ENCODE results near the gene VPS26C. TPM values are rescaled to one million over a fixed set of nuclear protein-coding genes. Genes with fewer than 3 reads are reported as not detected.

The VPS26C gene
- total RNA-seq, 1 donor from 2014 or later, result 63.8 TPM

DNA sequence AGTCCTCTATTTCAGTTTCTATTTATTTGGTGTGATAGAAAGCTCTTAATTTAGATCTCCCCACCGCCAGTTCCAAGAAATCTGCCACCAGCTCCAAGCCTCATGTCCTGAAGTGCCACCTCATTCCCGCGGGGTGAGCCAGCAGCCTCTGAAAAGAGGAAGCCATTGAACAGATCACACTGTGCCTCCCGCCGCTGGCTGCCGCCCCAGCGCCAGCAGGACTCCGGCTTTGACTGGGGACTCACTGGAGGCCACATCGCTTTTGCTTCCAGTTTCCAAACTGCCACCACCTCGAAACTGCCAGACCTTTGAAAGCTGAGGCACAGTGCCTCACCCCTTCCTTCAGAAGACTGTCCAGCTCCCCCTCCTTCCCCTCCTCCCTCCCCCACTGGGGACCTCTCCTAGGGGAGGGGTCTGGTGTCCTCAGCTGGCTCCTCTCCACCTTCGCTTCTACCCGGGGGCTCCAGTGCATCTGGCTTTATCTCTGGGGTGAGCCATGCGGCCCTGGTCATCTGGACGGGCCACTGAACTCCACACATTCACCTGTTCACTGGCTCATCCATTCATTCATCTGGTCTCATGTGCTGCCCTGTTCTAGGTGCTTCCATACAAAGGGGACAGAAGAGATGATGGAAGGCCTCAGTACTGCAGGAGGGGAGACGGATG is 58.9 kb downstream of the VPS26C start:
- TF ChIP-seq, protein P1, sequence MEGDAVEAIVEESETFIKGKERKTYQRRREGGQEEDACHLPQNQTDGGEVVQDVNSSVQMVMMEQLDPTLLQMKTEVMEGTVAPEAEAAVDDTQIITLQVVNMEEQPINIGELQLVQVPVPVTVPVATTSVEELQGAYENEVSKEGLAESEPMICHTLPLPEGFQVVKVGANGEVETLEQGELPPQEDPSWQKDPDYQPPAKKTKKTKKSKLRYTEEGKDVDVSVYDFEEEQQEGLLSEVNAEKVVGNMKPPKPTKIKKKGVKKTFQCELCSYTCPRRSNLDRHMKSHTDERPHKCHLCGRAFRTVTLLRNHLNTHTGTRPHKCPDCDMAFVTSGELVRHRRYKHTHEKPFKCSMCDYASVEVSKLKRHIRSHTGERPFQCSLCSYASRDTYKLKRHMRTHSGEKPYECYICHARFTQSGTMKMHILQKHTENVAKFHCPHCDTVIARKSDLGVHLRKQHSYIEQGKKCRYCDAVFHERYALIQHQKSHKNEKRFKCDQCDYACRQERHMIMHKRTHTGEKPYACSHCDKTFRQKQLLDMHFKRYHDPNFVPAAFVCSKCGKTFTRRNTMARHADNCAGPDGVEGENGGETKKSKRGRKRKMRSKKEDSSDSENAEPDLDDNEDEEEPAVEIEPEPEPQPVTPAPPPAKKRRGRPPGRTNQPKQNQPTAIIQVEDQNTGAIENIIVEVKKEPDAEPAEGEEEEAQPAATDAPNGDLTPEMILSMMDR (IDR thresholded peaks at IDR 0.05; ENCODE audit: unreplicated experiment), result no peak
- Mint-ChIP-seq H3K36me3 (ENCODE audit: low read depth, unreplicated experiment) (peaks cover 31% of the 10 kb centered on the region), H3K4me1 (ENCODE audit: unreplicated experiment) (peaks cover 13% of the 10 kb centered on the region), H3K27me3 (ENCODE audit: unreplicated experiment) (peaks cover 5% of the 10 kb centered on the region), H3K4me3 (ENCODE audit: unreplicated experiment) (no peak overlapping the region), H3K27ac (ENCODE audit: unreplicated experiment) (peak overlapping the region; percentile 36), H3K9me3 (ENCODE audit: unreplicated experiment) (no peaks in the 10 kb centered on the region)
- DNase-seq (ENCODE audit: low spot score), result no peak

DNA sequence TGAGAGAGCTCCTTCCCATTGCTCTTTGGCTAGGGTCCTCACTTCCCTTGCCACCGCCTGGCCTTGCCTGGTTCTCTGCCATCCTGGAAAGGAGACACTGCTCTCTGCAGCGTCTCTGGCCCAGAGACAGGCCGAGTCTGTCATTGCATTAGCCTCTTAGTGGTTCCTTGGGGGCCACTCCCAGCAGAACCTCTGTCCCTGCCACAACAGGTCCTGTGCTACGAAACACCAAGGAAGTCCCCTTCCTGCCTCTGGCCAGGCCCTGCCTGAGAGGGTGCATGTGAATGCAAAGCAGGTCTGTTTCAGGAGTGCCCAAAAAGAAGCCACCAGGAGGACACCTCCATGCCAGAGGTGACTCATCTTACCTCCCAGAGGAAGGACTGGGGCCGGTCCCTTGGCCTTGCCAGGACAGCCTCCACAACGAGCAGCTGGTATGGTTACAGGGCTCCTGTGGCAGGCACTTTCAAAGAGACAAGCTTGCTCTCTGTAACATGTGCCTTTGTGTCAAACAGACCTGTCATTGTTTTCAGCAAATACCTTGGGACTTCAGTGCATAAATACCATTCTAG is 59.6 kb downstream of the VPS26C start:
- Mint-ChIP-seq H3K36me3 (ENCODE audit: low read depth, unreplicated experiment) (peaks cover 38% of the 10 kb centered on the region), H3K27ac (ENCODE audit: unreplicated experiment) (peak overlapping the region; percentile 36), H3K9me3 (ENCODE audit: unreplicated experiment) (no peaks in the 10 kb centered on the region), H3K4me3 (ENCODE audit: unreplicated experiment) (no peak overlapping the region), H3K4me1 (ENCODE audit: unreplicated experiment) (peaks cover 13% of the 10 kb centered on the region), H3K27me3 (ENCODE audit: unreplicated experiment) (peaks cover 5% of the 10 kb centered on the region)
- DNase-seq (ENCODE audit: low spot score), result no peak
- TF ChIP-seq, protein P1 (IDR thresholded peaks at IDR 0.05; ENCODE audit: unreplicated experiment), result no peak

- no peak overlapping the region for H3K4me3 Mint-ChIP-seq (ENCODE audit: unreplicated experiment)
- no peak overlapping the region for H3K27ac Mint-ChIP-seq (ENCODE audit: unreplicated experiment)
- DNase-seq (ENCODE audit: low spot score), result no peak
- TF ChIP-seq, protein P1 (IDR thresholded peaks at IDR 0.05; ENCODE audit: unreplicated experiment), result no peak
- peaks cover 6% of the 10 kb centered on the region for H3K27me3 Mint-ChIP-seq (ENCODE audit: unreplicated experiment)
- H3K36me3 Mint-ChIP-seq (ENCODE audit: low read depth, unreplicated experiment), result peaks cover 47% of the 10 kb centered on the region
- peaks cover 13% of the 10 kb centered on the region for H3K4me1 Mint-ChIP-seq (ENCODE audit: unreplicated experiment)
- no peaks in the 10 kb centered on the region for H3K9me3 Mint-ChIP-seq (ENCODE audit: unreplicated experiment)
Measured at GRCh38 chr21:37206496-37206895, 60.6 kb downstream of the VPS26C start.

- Mint-ChIP-seq H3K9me3 (ENCODE audit: unreplicated experiment) (no peaks in the 10 kb centered on the region), H3K4me3 (ENCODE audit: unreplicated experiment) (no peak overlapping the region), H3K27me3 (ENCODE audit: unreplicated experiment) (peaks cover 6% of the 10 kb centered on the region), H3K36me3 (ENCODE audit: low read depth, unreplicated experiment) (peaks cover 58% of the 10 kb centered on the region), H3K27ac (ENCODE audit: unreplicated experiment) (no peak overlapping the region), H3K4me1 (ENCODE audit: unreplicated experiment) (peaks cover 13% of the 10 kb centered on the region)
- DNase-seq (ENCODE audit: low spot score), result no peak
- TF ChIP-seq, protein P1 (IDR thresholded peaks at IDR 0.05; ENCODE audit: unreplicated experiment), result no peak
Measured at GRCh38 chr21:37204580-37204979, 62.6 kb downstream of the VPS26C start.

All from endothelial cell (in vitro differentiated cells).